Left ventricle myocardium inferior (tissue), 1 donor: ENCODE measurements around the gene SGMS1. TPM values are rescaled to one million over a fixed set of nuclear protein-coding genes. Genes with fewer than 3 reads are reported as not detected.
"Not testable (repeated sequence)": the region's sequence is repeated elsewhere in the genome, so short reads cannot be mapped to it uniquely, and the experiment has no call there.

Source experiments
- DNase-seq: peaks from one replicate; pipeline ENCODE4 v3.0.0-alpha.2; 2020
- H3K27ac ChIP-seq: fragments of 200-600 bp; replicated peaks from 2 replicates; pipeline ENCODE4 v1.8.0; 2021
- H3K27me3 ChIP-seq: fragments of 200-600 bp; 2 replicates; pipeline ENCODE4 v1.8.0; 2021; ENCODE audit warnings: low read depth
- H3K36me3 ChIP-seq: fragments of 200-600 bp; 2 replicates; pipeline ENCODE4 v1.8.0; 2021
- H3K4me1 ChIP-seq: fragments of 200-600 bp; 2 replicates; pipeline ENCODE4 v1.8.0; 2021
- H3K4me3 ChIP-seq: fragments of 200-600 bp; 2 replicates; pipeline ENCODE4 v1.8.0; 2021; ENCODE audit warnings: mild to moderate bottlenecking, moderate library complexity
- H3K9me3 ChIP-seq: fragments of 200-600 bp; replicated peaks from 2 replicates; pipeline ENCODE4 v1.8.0; 2021
- CTCF ChIP-seq: fragments of 200-600 bp; IDR thresholded peaks from 2 replicates; pipeline ENCODE4 v1.8.0; 2021; ENCODE audit warnings: antibody characterized with exemption, mild to moderate bottlenecking, borderline replicate concordance
- intact Hi-C: fragments of 100-400 bp; cut with micrococcal nuclease; formaldehyde crosslinking; loops from one replicate; pipeline ENCODE4 v1.11.0; 2022
- total RNA-seq: library from RNA; stranded (reverse); fragmentation: NEBNext Ultra II Directional; extraction: Animal tissue kit (Norgen Biotek cat#: 25700); gene quantifications from one replicate; pipeline ENCODE4 v1.2.1, GENCODE V29; 2021
- donor health status: DM: no; HTN: yes; CAD: no; lungs with severe emphysema.

The SGMS1 gene
- total RNA-seq, 1 donor from 2014 or later, result 18.6 TPM

DNA sequence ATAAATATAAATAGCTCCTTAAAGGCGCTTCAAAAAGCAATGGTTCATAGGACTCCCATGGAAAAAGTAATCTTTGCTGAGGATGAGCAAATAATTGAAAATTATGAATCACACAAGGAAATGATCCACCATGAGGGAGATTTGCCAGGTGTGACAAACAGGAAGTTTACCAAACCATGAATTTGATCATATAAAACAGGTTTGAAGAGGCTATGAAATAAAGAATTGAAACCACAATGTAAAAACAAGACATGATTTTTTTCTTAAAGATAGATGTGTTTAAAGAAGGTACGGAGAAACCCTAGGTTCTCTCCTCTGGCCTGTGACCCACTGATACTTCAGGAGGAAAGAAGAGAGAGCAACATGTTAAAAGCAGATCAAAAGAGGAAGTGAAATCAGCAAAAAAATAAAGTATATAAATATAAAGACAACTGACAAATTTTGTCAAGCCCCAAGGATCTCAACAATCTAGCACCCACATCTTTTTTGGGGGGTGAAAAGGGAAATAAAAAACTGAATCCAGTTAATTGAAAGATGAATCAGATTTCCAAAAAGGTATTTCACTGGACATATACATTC, 261.1 kb downstream of the SGMS1 start:
- no peak overlapping the region for H3K4me3 ChIP-seq
- no peaks in the 10 kb centered on the region for H3K36me3 ChIP-seq
- no peak for TF ChIP-seq CTCF
- H3K9me3 ChIP-seq, result peaks cover 11% of the 10 kb centered on the region
- no peak for DNase-seq
- peaks cover 53% of the 10 kb centered on the region for H3K4me1 ChIP-seq
- no peak overlapping the region for H3K27ac ChIP-seq
- H3K27me3 ChIP-seq, result no peaks in the 10 kb centered on the region
- intact Hi-C loops, result no loop called here

DNA sequence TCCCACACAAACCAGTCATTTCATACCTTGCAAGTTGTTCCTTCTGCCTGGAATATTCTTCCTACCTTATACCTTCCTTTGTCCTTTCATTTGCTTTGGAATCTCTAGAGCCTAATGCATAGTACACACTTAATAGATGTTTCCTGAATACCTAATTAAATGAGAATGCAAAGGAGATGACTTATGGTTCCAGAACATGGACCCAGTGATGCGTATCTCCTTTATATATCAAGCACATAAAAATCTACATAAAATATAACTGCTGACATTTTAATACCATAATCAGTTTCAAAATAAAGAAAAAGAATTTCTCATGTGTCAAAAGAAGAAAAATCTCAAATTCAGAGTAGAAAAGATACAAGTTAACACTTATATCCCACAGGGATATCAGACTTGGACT, 261.8 kb downstream of the SGMS1 start:
- intact Hi-C loops, result no loop called here
- peaks cover 11% of the 10 kb centered on the region for H3K9me3 ChIP-seq

GRCh38 chr10:50360077-50360850, 263.5 kb downstream of the SGMS1 start:
- peaks cover 44% of the 10 kb centered on the region for H3K4me1 ChIP-seq
- H3K27ac ChIP-seq, result peak overlapping the region; percentile 45
- peaks cover 11% of the 10 kb centered on the region for H3K9me3 ChIP-seq
- no peak overlapping the region for H3K4me3 ChIP-seq
- intact Hi-C loops, result no loop called here
- TF ChIP-seq CTCF, result no peak
- H3K27me3 ChIP-seq, result no peaks in the 10 kb centered on the region
- peaks cover 2% of the 10 kb centered on the region for H3K36me3 ChIP-seq
- DNase-seq, result no peak

More for the DNA sequence above, 261.8 kb downstream of the SGMS1 start:
- Histone ChIP-seq H3K27me3 (no peaks in the 10 kb centered on the region), H3K4me1 (peaks cover 46% of the 10 kb centered on the region), H3K27ac (no peak overlapping the region), H3K36me3 (no peaks in the 10 kb centered on the region), H3K4me3 (no peak overlapping the region)
- no peak for TF ChIP-seq CTCF
- no peak for DNase-seq

DNA sequence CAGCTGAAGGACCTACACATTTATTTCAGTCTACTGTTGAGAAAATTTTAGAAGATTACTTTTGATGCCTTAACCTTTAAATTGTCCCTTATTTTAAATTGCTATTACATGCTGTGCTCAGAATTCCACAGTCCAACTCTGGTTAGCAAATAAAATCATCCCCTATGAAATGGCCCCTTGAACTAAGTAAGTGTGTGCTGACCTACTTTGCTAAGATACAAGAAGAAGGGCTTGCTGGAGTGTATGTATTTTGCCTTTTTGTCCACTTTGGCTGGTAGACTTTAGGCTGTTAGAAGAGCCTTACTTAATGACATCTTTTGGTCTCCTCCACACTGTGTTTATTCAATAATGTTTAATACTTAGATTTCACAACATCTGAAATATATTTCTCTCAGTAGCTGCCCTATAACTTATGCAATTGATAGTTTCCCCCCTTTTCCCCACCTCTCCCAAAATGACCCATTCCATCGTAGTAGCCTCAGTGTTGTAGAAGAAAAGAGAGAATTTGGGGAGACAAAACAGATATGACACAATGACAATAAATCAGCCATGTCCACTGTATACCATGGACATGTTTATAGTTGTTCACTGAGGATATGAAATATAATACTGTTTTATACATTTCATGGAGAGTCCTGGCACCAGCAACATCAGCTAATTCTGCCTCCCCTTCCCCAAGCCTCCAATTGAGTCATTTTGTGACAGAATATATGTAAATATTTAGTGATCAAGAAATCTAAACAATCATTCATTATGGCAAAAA, 264.6 kb downstream of the SGMS1 start:
- no peak for DNase-seq
- Histone ChIP-seq H3K9me3 (peaks cover 14% of the 10 kb centered on the region), H3K27me3 (no peaks in the 10 kb centered on the region), H3K36me3 (peaks cover 5% of the 10 kb centered on the region), H3K4me3 (no peak overlapping the region), H3K4me1 (peaks cover 39% of the 10 kb centered on the region), H3K27ac (no peak overlapping the region)
- intact Hi-C loops, result no loop called here
- TF ChIP-seq CTCF, result no peak

- Histone ChIP-seq H3K4me1 (peaks cover 39% of the 10 kb centered on the region), H3K27ac (no peak overlapping the region), H3K27me3 (no peaks in the 10 kb centered on the region), H3K9me3 (peaks cover 16% of the 10 kb centered on the region), H3K36me3 (peaks cover 5% of the 10 kb centered on the region), H3K4me3 (no peak overlapping the region)
- intact Hi-C loops, result no loop called here
- no peak for TF ChIP-seq CTCF
- DNase-seq, result no peak
Observed at GRCh38 chr10:50358411-50358810, 265.3 kb downstream of the SGMS1 start.

GRCh38 chr10:50356481-50356832, 267.3 kb downstream of the SGMS1 start:
- intact Hi-C loops, H3K27ac ChIP-seq, DNase-seq, H3K9me3 ChIP-seq, H3K36me3 ChIP-seq, H3K4me3 ChIP-seq, H3K27me3 ChIP-seq: not testable (repeated sequence)
- peaks cover 33% of the 10 kb centered on the region for H3K4me1 ChIP-seq

- H3K27me3 ChIP-seq, DNase-seq, H3K27ac ChIP-seq, H3K9me3 ChIP-seq, H3K4me3 ChIP-seq, intact Hi-C loops, H3K36me3 ChIP-seq: not testable (repeated sequence)
- H3K4me1 ChIP-seq, result peaks cover 27% of the 10 kb centered on the region
Observed at GRCh38 chr10:50355693-50356480, 267.9 kb downstream of the SGMS1 start.
